RKO (cell line): ENCODE data around the gene DPF3.

Experiments used
- DNase-seq: peaks from one replicate; pipeline ENCODE4 v3.0.0-alpha.2; 2016; ENCODE audit warnings: low spot score

Gene DPF3

GRCh38 chr14:72904840-72905561 is 11.1 kb upstream of the DPF3 start:
- peak; percentile 72 for DNase-seq

DNA sequence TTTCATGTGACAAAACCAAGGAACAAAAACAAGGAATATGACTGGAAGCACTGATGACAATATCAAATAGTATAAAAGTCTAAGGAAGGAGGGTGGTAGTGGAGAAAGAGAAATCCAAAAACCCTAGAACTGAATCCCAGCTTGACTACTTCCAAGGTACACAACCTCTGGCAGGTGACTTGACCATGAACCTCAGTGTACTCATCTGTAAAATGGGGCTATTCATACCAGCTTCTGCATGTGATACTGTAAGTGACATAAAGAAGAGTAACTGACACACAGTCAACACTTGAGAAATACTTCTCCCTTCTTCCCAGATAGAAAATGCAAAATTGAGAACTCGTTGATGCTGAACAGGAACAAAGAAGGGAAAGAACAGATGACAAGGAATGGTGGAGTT is 10.3 kb upstream of the DPF3 start:
- DNase-seq, result no peak

DNA sequence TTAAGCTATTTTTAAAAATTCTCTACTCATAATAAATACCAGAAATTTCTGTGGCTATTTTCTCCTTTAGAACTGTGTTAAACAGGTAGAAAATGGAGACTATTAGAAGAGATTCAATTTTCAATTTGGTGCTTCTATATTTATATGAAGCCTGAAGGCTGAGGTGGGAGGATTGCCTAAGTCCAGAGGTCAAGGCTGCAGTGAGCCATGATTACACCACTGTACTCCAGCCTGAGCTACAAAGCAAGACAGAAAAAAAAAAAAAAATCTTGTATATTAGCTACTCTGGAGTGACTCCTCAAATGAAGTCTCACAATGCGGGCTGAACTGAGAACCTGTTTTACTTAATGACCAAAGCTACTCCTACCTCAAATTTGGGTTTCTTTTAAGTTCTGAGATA is 9.8 kb upstream of the DPF3 start:
- DNase-seq, result no peak

GRCh38 chr14:72902801-72903530 is 9.1 kb upstream of the DPF3 start:
- no peak for DNase-seq

GRCh38 chr14:72901361-72901760 is 7.5 kb upstream of the DPF3 start:
- DNase-seq, result no peak

DNA sequence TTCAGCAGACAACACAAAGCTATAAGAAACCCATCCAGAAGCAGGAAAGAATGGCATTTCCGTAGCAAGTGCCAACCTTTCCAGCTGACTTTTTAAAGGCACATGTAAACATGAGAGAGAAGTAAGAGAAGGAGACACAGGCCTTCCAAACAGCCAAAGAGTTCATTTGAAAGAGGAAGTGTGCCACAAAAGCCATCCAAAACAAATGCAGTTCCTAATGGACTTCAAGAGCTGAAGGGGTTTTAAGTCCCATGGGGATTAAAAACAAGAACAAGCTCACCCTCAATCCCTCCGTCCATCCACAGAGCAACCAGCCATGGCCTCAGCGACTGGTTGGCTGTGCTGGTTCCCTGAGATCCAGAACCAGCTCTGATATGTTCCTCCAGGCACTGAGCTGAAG is 4.5 kb upstream of the DPF3 start:
- DNase-seq, result no peak

DNA sequence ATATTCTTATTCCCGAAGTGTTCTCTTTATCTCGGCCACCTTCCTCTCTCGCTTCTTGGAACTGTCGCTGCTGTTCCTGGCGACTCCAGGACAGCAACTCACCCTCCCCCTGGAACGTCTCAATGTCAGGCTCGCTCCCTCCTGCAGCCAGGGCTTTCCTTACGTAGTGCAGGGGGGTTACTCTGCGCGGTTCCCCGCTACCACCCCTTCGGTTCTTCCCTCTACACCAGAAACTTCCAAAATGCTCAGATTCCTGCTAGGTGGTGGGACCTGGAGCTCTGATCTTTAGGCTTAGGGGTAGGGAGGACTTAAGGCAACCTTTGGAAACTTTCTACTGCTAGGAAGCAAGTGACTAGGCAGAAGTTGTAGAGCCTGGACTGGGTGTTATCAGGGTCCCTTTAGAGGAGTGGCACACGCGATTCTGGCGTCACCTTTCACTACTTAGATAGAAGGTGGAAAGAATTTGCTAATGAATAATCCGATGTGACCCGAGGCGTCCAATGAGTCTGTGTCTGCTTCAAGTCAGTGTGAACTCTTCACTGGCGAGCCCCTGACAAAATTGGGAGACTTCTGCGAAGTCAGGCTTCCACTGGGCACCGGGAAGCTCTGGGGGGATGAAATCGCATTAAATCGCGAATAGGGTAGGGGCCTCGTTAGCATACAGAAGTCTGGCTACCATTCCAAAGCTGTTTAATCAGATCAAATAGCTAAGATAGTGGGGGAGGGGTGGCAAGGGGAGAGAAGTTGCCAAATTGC is 900 bp upstream of the DPF3 start:
- DNase-seq, result peak; percentile 36

- no peak for DNase-seq
Observed at GRCh38 chr14:72894323-72894622, 372 bp upstream of the DPF3 start.

- peak; percentile 32 for DNase-seq
Observed at GRCh38 chr14:72892879-72893635, 844 bp downstream of the DPF3 start.

GRCh38 chr14:72892103-72892878 is 1.6 kb downstream of the DPF3 start:
- DNase-seq, result no peak

DNA sequence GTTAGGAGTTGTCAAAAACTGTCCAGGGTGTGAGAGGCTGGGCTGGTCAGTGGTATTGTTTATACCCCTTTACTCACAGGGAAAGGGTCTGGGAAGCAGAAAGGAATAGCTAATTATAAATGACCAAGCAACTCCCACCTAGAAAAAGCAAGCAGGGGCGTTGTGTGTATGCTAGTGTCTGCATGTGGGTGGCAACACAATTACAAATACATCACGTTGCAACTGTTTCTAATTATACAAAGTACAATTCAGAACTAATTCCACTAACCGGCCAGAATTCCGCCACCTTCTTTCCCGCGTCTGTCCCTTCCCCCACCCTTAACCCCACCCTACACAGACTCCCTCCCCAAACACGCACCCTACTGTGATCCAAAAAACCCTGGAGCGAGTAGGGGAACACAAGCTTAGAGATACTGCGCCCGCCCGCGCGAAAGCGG is 2.2 kb downstream of the DPF3 start:
- no peak for DNase-seq

GRCh38 chr14:72889366-72889765 is 4.5 kb downstream of the DPF3 start:
- DNase-seq, result no peak

DNA sequence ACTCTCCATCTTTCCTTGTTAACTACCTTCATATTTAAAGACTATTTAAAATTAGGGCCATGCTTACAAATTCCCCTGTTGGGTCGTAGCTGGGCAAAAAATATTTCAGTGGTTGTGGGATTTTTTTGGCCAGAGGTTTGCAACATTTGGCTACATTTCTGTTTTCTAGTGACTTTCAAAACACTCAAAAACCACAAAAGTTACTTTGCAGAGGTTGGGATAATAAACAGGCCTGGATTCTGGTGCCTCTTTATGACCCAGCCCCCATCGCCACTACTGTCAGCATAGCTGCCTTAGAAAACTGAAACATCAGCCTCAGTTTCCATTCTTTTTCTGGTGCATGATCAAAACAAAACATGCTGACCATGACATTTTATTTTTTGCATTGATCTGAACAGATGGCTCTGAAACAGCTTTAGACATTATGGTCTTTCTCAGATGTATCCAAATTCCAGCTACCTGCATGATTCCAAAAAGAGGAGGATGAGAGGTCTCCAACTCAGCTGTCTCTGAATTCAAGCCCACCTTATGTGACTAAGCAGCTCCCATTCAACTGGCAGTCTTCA is 5.2 kb downstream of the DPF3 start:
- DNase-seq, result no peak

DNA sequence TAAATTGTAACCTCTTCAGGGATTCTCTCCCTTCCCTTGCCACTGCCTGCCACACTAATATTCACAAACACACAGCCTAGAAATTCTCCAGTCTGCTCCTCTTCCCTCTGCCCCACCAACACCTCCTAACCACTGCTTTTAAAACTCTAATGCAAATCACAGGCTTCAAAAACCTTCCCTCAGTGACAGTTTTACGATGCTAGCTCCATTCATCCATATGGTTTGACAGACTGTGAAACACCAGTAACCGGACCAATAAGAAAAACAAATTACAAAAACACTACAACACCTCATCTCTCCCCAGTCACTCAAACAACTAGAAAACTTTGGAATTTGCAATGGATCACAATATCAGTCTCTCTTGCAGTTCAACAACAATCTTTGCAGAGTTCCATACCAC is 5.7 kb downstream of the DPF3 start:
- no peak for DNase-seq

DNA sequence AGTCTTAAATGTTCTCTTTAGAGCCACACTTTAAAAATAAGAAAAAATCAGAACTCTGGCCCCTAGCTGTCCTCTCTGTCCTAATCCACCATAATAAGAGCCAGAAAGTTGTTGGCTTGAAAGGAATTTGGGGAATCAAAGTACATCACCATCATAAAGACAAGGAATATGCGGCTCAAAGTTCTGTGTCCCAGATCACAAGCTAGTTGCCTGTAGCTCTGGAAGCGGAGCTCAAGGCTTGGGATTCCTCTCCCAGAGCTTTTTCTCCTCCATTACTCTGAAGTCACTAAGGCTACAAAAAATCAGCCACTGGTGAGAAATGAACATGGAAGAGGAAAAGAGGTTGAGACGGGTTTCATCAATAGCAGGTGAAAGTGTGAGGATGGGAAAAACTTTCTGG is 6.4 kb downstream of the DPF3 start:
- DNase-seq, result no peak

DNA sequence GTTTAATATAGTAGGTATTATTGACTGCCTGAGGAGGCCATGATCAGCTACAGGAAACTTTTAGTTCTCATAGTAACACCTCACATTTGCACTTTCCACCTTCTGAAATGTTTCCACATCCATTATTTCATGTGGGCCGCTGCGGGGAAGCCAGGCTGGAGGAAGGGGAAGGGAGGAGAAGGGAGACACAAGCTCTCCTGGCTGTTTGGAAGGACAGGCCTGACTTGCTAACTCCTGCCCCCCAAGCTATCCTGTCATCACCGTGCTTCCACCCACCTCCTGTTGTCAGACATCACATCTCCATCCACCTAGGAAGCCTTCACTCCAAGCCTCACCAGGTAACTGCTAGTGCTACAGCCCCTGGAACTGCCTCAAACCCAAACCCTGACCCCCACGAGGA is 9.5 kb downstream of the DPF3 start:
- no peak for DNase-seq

DNA sequence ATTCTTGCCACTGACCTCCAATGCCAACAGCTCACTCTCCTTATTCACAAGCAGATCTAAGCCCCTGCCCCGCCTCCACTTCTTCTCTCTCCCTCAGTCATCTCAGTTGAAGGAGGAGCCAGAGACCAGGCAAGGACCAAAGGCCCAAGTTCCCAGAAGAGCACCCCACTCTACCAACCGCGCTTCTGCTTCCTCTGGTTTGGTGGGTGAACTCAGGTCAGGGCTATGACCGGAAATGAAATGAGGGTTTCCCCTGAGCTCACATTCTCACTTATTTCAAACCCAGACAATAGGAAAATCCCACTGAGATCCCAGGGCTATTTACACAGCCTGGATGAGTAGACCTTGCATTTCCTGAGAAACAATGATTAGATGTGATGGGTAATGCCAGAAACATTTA is 9.9 kb downstream of the DPF3 start:
- DNase-seq, result no peak

- DNase-seq, result no peak
Observed at GRCh38 chr14:72883109-72883508, 10.8 kb downstream of the DPF3 start.

- DNase-seq, result no peak
Observed at GRCh38 chr14:72882463-72882862, 11.4 kb downstream of the DPF3 start.

GRCh38 chr14:72882047-72882446 is 11.9 kb downstream of the DPF3 start:
- no peak for DNase-seq

DNA sequence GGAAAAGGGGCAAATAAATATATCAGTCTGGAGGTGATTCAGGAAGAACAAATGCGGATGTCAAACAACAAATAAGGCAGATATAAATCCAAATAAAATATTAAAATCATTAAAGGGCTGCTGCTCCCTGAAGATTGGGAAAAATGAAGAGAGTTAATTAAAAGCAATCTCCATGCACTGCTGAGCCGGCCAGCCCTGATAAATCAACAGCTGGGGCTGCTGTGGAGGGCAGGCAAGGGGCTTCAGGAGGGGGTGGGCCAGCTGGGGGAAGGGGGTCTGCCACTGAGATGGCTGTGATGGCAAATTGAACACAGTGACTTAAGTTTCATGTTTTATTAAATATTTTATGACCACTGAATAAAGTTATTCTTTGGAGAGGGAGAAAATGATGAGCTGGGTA is 12.4 kb downstream of the DPF3 start:
- DNase-seq, result no peak
